ENCODE measurements around the gene NBPF6. TPM values are rescaled to one million over a fixed set of nuclear protein-coding genes. Genes with fewer than 3 reads are reported as not detected.

The NBPF6 gene
- total RNA-seq, 1 experiment from 2014 or later: not detected

- Mint-ChIP-seq H3K9me3 (ENCODE audit: low read depth, unreplicated experiment) (peaks cover 2% of the 10 kb centered on the region), H3K27me3 (ENCODE audit: unreplicated experiment) (no peaks in the 10 kb centered on the region), H3K36me3 (ENCODE audit: insufficient read depth, unreplicated experiment) (no peaks in the 10 kb centered on the region), H3K27ac (ENCODE audit: unreplicated experiment) (no peak overlapping the region), H3K4me3 (ENCODE audit: low read depth, unreplicated experiment) (no peak overlapping the region), H3K4me1 (ENCODE audit: low read depth, unreplicated experiment) (peaks cover 13% of the 10 kb centered on the region)
- intact Hi-C loops (cut with micrococcal nuclease; ENCODE audit: unreplicated experiment): no loop called here
- CTCF ChIA-PET: no interaction called here
- TF ChIP-seq CTCF (IDR thresholded peaks at IDR 0.05; ENCODE audit: unreplicated experiment): no peak
- no peak for DNase-seq
- no TSS peak for BruUV-seq (replicated peaks)
These were observed 52.5 kb downstream of the NBPF6 start for GRCh38 chr1:108502624-108503023.

DNA sequence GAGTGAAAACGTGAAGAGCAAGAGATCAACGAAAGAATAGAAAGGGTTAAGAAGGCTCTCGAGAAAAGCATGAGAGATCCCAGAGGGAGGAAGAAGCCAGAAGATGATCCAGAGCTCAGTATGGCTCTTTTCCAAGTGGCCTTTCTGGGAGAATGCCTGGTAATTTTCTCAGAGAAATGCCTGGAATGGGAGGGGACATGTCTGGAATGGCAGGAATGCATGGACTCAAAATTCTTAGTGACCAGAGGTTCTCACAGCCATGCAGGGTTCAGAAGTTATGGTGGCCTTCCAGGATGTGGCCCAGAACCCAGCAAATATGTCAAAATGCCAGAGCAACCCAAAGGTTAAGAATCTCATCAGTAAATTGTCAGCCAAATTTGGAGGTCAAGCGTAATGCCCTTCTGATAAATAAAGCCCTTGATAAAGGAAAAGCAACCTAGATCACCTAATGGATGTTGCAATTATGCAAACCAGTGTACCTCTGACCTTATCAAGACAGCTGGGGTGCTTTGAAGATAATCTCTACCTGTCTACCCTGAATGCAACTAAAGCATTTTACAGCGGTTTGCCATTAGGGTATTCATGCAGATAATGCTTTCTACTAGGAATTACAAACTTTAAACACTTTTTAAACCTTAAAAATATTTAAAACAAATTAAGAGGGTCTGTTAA is 53.1 kb downstream of the NBPF6 start:
- intact Hi-C loops (cut with micrococcal nuclease; ENCODE audit: unreplicated experiment): no loop called here
- Mint-ChIP-seq H3K36me3 (ENCODE audit: insufficient read depth, unreplicated experiment) (no peaks in the 10 kb centered on the region), H3K27me3 (ENCODE audit: unreplicated experiment) (no peaks in the 10 kb centered on the region), H3K27ac (ENCODE audit: unreplicated experiment) (no peak overlapping the region), H3K4me1 (ENCODE audit: low read depth, unreplicated experiment) (peaks cover 13% of the 10 kb centered on the region), H3K4me3 (ENCODE audit: low read depth, unreplicated experiment) (no peak overlapping the region), H3K9me3 (ENCODE audit: low read depth, unreplicated experiment) (peaks cover 2% of the 10 kb centered on the region)
- CTCF ChIA-PET: no interaction called here
- TF ChIP-seq CTCF (IDR thresholded peaks at IDR 0.05; ENCODE audit: unreplicated experiment): no peak
- BruUV-seq (replicated peaks): no TSS peak
- no peak for DNase-seq

DNA sequence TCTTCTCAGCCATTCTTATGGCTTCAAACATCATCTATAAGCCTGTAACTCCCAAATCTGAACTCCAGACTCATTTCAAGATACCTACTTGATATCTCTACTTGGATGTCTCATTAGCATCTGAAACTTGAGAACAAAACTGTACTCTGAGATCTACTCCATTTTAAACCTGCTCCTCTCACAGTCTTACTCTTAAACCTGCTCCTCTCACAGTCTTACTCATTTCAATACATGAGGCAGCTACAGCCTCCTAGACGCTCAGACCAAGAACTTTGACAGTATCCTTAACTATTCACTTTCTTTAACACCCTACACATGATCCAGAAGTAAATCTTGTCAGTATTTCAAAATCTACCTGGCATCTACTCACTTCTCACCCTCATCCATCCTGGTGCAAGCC is 54.3 kb downstream of the NBPF6 start:
- CTCF ChIA-PET: no interaction called here
- H3K27ac Mint-ChIP-seq (ENCODE audit: unreplicated experiment): no peak overlapping the region
- no peaks in the 10 kb centered on the region for H3K36me3 Mint-ChIP-seq (ENCODE audit: insufficient read depth, unreplicated experiment)
- intact Hi-C loops (cut with micrococcal nuclease; ENCODE audit: unreplicated experiment): no loop called here
- no peaks in the 10 kb centered on the region for H3K27me3 Mint-ChIP-seq (ENCODE audit: unreplicated experiment)
- no peak for DNase-seq
- peaks cover 2% of the 10 kb centered on the region for H3K9me3 Mint-ChIP-seq (ENCODE audit: low read depth, unreplicated experiment)
- H3K4me3 Mint-ChIP-seq (ENCODE audit: low read depth, unreplicated experiment): no peak overlapping the region
- no peak for TF ChIP-seq CTCF (IDR thresholded peaks at IDR 0.05; ENCODE audit: unreplicated experiment)
- BruUV-seq (replicated peaks): no TSS peak
- H3K4me1 Mint-ChIP-seq (ENCODE audit: low read depth, unreplicated experiment): peaks cover 13% of the 10 kb centered on the region

DNA sequence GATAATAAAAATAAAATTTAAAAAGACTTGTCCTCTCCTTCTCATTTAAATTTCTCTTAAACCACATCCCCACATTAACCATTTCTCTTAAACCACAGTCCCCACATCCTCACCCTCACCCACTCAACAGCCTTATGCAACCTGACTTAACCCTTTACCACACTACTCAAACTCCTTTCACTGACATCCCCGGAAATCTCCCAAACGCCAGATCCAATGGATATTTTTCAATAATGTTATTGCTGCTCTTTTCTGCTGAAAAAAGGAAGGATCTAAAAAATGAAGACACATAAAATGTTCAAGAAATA is 55.6 kb downstream of the NBPF6 start:
- CTCF ChIA-PET: no interaction called here
- no peak overlapping the region for H3K27ac Mint-ChIP-seq (ENCODE audit: unreplicated experiment)
- DNase-seq: no peak
- intact Hi-C loops (cut with micrococcal nuclease; ENCODE audit: unreplicated experiment): no loop called here
- H3K36me3 Mint-ChIP-seq (ENCODE audit: insufficient read depth, unreplicated experiment): no peaks in the 10 kb centered on the region
- H3K4me1 Mint-ChIP-seq (ENCODE audit: low read depth, unreplicated experiment): peaks cover 13% of the 10 kb centered on the region
- no peaks in the 10 kb centered on the region for H3K27me3 Mint-ChIP-seq (ENCODE audit: unreplicated experiment)
- TF ChIP-seq CTCF (IDR thresholded peaks at IDR 0.05; ENCODE audit: unreplicated experiment): no peak
- no peak overlapping the region for H3K4me3 Mint-ChIP-seq (ENCODE audit: low read depth, unreplicated experiment)
- peaks cover 2% of the 10 kb centered on the region for H3K9me3 Mint-ChIP-seq (ENCODE audit: low read depth, unreplicated experiment)
- no TSS peak for BruUV-seq (replicated peaks)

Data from Calu3 (cell line).